Measurements from ENCODE around the gene DNAAF5.
A peak's percentile ranks its signal among the peaks of the same experiment; 100 is the strongest.

Gene DNAAF5

GRCh38 chr7:761631-762030 is 35.1 kb downstream of the DNAAF5 start:
- TF ChIP-seq CTCF (conservative IDR thresholded peaks at IDR 0.05; ENCODE audit: low read depth, low read length) = no peak
- no peak overlapping the region for H3K4me3 ChIP-seq (ENCODE audit: low read length)
- DNase-seq (ENCODE audit: low read depth) = no peak

GRCh38 chr7:762885-763284 is 36.4 kb downstream of the DNAAF5 start:
- DNase-seq (ENCODE audit: low read depth) = no peak
- H3K4me3 ChIP-seq (ENCODE audit: low read length) = no peak overlapping the region
- no peak for TF ChIP-seq CTCF (conservative IDR thresholded peaks at IDR 0.05; ENCODE audit: low read depth, low read length)

- TF ChIP-seq CTCF (conservative IDR thresholded peaks at IDR 0.05; ENCODE audit: low read depth, low read length) = no peak
- no peak for DNase-seq (ENCODE audit: low read depth)
- no peak overlapping the region for H3K4me3 ChIP-seq (ENCODE audit: low read length)
Observed at GRCh38 chr7:763762-764161, 37.3 kb downstream of the DNAAF5 start.

GRCh38 chr7:765383-765782 is 38.9 kb downstream of the DNAAF5 start:
- TF ChIP-seq CTCF (conservative IDR thresholded peaks at IDR 0.05; ENCODE audit: low read depth, low read length) = no peak
- DNase-seq (ENCODE audit: low read depth) = no peak
- no peak overlapping the region for H3K4me3 ChIP-seq (ENCODE audit: low read length)

GRCh38 chr7:767580-767940 is 41.1 kb downstream of the DNAAF5 start:
- H3K4me3 ChIP-seq (ENCODE audit: low read length) = no peak overlapping the region
- DNase-seq (ENCODE audit: low read depth) = no peak
- no peak for TF ChIP-seq CTCF (conservative IDR thresholded peaks at IDR 0.05; ENCODE audit: low read depth, low read length)

- DNase-seq (ENCODE audit: low read depth) = no peak
- H3K4me3 ChIP-seq (ENCODE audit: low read length) = no peak overlapping the region
- TF ChIP-seq CTCF (conservative IDR thresholded peaks at IDR 0.05; ENCODE audit: low read depth, low read length) = no peak
Observed at GRCh38 chr7:767941-768731, 41.6 kb downstream of the DNAAF5 start.

- TF ChIP-seq CTCF (conservative IDR thresholded peaks at IDR 0.05; ENCODE audit: low read depth, low read length) = peak; percentile 42
- H3K4me3 ChIP-seq (ENCODE audit: low read length) = no peak overlapping the region
- DNase-seq (ENCODE audit: low read depth) = peak; percentile 39
Observed at GRCh38 chr7:768881-769504, 42.5 kb downstream of the DNAAF5 start.

All from retinal pigment epithelial cell (primary cell).